Liver (tissue), 3 donors: ENCODE measurements around the gene COX6B1.

Source experiments
- EGR1 ChIP-seq, 2 donors: IDR thresholded peaks; 2 replicates each; pipeline ENCODE4 v1.6.1; 2016 to 2018; ENCODE audit warnings: antibody characterized with exemption in 2 of 2, low read depth in 2 of 2
- GABPA ChIP-seq, 2 donors: IDR thresholded peaks in 1 of 2; conservative IDR thresholded peaks in 1 of 2; 2 replicates each; pipeline ENCODE4 v1.6.1; 2016; ENCODE audit warnings: antibody characterized with exemption in 2 of 2, mild to moderate bottlenecking in 1 of 2, moderate library complexity in 1 of 2
- JUND ChIP-seq, 2 donors: IDR thresholded peaks; 2 replicates each; pipeline ENCODE4 v1.6.1; 2016; ENCODE audit warnings: antibody characterized with exemption in 2 of 2
- RAD21 ChIP-seq, 2 donors: IDR thresholded peaks; 2 replicates each; pipeline ENCODE4 v1.6.1; 2016; ENCODE audit warnings: antibody characterized with exemption in 2 of 2, mild to moderate bottlenecking in 2 of 2
- RXRA ChIP-seq, 2 donors: IDR thresholded peaks; 2 replicates each; pipeline ENCODE4 v1.6.1; 2017 to 2018; ENCODE audit warnings: antibody characterized with exemption in 2 of 2, mild to moderate bottlenecking in 1 of 2
- SP1 ChIP-seq: IDR thresholded peaks from 2 replicates; pipeline ENCODE4 v1.6.1; 2018; ENCODE audit warnings: antibody characterized with exemption, mild to moderate bottlenecking
- TAF1 ChIP-seq: conservative IDR thresholded peaks from 2 replicates; pipeline ENCODE4 v1.6.1; 2016; ENCODE audit warnings: antibody characterized with exemption, mild to moderate bottlenecking
- YY1 ChIP-seq: IDR thresholded peaks from 2 replicates; pipeline ENCODE4 v1.6.1; 2016; ENCODE audit warnings: antibody characterized with exemption, mild to moderate bottlenecking
- TF ChIP-seq, protein P1 (sequence below): fragments of 150-350 bp; IDR thresholded peaks from 2 replicates; pipeline ENCODE4 v1.5.1; 2017; ENCODE audit warnings: improper control_type of control experiment, low read depth, low read length; ENCODE audit not compliant: missing input control
- TF ChIP-seq, protein P2 (sequence below): IDR thresholded peaks from 2 replicates; pipeline ENCODE4 v1.6.1; 2016; ENCODE audit warnings: antibody characterized with exemption
- TF ChIP-seq, protein P3 (sequence below): IDR thresholded peaks from 2 replicates; pipeline ENCODE4 v1.6.1; 2016; ENCODE audit warnings: antibody characterized with exemption, mild to moderate bottlenecking
- TF ChIP-seq, protein P4 (sequence below): IDR thresholded peaks from 2 replicates; pipeline ENCODE4 v1.6.1; 2016; ENCODE audit warnings: antibody characterized with exemption
- donor health status: healthy.
- donor health status: healthy.

DNA sequence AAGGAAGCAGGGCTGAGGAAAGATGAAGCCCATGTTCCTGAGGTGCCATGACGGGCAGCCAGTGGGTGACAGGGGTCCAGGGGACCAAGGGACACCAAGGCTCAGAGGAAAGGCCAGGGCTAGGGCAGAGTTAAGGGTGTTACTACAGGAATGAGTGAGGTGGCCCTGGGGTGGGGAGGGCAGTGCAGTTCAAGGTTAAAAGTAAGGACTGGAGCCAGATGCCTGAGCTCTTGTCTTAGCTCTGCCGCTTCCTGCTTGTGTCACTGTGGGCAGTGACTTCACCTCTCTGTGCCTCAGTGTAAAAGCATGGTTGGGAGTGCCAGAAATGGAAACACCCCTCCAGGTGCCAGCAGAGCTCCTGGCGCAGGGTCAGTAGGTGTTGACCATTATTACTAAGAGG is 11.5 kb upstream of the COX6B1 start:
- TF ChIP-seq, protein P1, sequence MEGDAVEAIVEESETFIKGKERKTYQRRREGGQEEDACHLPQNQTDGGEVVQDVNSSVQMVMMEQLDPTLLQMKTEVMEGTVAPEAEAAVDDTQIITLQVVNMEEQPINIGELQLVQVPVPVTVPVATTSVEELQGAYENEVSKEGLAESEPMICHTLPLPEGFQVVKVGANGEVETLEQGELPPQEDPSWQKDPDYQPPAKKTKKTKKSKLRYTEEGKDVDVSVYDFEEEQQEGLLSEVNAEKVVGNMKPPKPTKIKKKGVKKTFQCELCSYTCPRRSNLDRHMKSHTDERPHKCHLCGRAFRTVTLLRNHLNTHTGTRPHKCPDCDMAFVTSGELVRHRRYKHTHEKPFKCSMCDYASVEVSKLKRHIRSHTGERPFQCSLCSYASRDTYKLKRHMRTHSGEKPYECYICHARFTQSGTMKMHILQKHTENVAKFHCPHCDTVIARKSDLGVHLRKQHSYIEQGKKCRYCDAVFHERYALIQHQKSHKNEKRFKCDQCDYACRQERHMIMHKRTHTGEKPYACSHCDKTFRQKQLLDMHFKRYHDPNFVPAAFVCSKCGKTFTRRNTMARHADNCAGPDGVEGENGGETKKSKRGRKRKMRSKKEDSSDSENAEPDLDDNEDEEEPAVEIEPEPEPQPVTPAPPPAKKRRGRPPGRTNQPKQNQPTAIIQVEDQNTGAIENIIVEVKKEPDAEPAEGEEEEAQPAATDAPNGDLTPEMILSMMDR = no peak
- TF ChIP-seq, protein P2, sequence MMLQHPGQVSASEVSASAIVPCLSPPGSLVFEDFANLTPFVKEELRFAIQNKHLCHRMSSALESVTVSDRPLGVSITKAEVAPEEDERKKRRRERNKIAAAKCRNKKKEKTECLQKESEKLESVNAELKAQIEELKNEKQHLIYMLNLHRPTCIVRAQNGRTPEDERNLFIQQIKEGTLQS = no peak
- TF ChIP-seq JUND (IDR thresholded peaks at IDR 0.05) (no peak), SP1 (no peak), TAF1 (no peak), YY1 (no peak), GABPA (IDR thresholded peaks at IDR 0.05 in 1 of 2, conservative IDR thresholded peaks at IDR 0.05 in 1 of 2) (no peak), RXRA (IDR thresholded peaks at IDR 0.05) (no peak), EGR1 (IDR thresholded peaks at IDR 0.05; ENCODE audit: low read depth in 2 of 2) (no peak), RAD21 (IDR thresholded peaks at IDR 0.05) (no peak)
- TF ChIP-seq, protein P3, sequence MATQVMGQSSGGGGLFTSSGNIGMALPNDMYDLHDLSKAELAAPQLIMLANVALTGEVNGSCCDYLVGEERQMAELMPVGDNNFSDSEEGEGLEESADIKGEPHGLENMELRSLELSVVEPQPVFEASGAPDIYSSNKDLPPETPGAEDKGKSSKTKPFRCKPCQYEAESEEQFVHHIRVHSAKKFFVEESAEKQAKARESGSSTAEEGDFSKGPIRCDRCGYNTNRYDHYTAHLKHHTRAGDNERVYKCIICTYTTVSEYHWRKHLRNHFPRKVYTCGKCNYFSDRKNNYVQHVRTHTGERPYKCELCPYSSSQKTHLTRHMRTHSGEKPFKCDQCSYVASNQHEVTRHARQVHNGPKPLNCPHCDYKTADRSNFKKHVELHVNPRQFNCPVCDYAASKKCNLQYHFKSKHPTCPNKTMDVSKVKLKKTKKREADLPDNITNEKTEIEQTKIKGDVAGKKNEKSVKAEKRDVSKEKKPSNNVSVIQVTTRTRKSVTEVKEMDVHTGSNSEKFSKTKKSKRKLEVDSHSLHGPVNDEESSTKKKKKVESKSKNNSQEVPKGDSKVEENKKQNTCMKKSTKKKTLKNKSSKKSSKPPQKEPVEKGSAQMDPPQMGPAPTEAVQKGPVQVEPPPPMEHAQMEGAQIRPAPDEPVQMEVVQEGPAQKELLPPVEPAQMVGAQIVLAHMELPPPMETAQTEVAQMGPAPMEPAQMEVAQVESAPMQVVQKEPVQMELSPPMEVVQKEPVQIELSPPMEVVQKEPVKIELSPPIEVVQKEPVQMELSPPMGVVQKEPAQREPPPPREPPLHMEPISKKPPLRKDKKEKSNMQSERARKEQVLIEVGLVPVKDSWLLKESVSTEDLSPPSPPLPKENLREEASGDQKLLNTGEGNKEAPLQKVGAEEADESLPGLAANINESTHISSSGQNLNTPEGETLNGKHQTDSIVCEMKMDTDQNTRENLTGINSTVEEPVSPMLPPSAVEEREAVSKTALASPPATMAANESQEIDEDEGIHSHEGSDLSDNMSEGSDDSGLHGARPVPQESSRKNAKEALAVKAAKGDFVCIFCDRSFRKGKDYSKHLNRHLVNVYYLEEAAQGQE = no peak
- TF ChIP-seq, protein P4, sequence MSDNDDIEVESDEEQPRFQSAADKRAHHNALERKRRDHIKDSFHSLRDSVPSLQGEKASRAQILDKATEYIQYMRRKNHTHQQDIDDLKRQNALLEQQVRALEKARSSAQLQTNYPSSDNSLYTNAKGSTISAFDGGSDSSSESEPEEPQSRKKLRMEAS = no peak
